Right cardiac atrium (tissue), 5 donors: ENCODE measurements around the gene LRCH3. TPM values are rescaled to one million over a fixed set of nuclear protein-coding genes. Genes with fewer than 3 reads are reported as not detected.
"Not testable (repeated sequence)": the region's sequence is repeated elsewhere in the genome, so short reads cannot be mapped to it uniquely, and the experiment has no call there.

ENCODE experiments used
- ATAC-seq, 2 donors: fragments of 200-7000 bp; cut with Tn5 transposase; one replicate each; pipeline versions ENCODE4 v1.8.0 to v1.9.1; 2020; ENCODE audit warnings: moderate library complexity in 2 of 2, mild to moderate bottlenecking in 1 of 2
- DNase-seq, 3 donors: peaks; one replicate each; pipeline ENCODE4 v3.0.0-alpha.2; 2020
- H3K27ac ChIP-seq: one replicate; pipeline ENCODE4 v1.5.1; 2013; ENCODE audit warnings: mild to moderate bottlenecking, low read length, control low read depth, moderate library complexity
- H3K27me3 ChIP-seq: one replicate; pipeline ENCODE4 v1.6.1; 2013; ENCODE audit not compliant: control insufficient read depth, insufficient read depth
- H3K4me1 ChIP-seq: one replicate; pipeline ENCODE4 v1.6.1; 2013; ENCODE audit warnings: low read length; ENCODE audit not compliant: control insufficient read depth, insufficient read depth
- H3K4me3 ChIP-seq: one replicate; pipeline ENCODE4 v1.5.1; 2013; ENCODE audit warnings: low read length, control low read depth
- H3K9me3 ChIP-seq: one replicate; pipeline ENCODE4 v1.6.1; 2013; ENCODE audit warnings: low read length; ENCODE audit not compliant: control insufficient read depth
- WGBS: extraction: QIAGEN DNeasy Blood & Tissue Kit; methylation state at CpG from one replicate; pipeline ENCODE4 v1.1.7; 2013; 5-methylcytosine and 5-hydroxymethylcytosine counted together
- intact Hi-C, 4 donors: fragments of 100-400 bp; cut with DNase I; formaldehyde crosslinking; loops; one replicate each; pipeline versions ENCODE4 v1.11.0 to v1.14.0; 2022 to 2023
- polyA plus RNA-seq: library from polyadenylated mRNA; stranded (reverse); fragments of 200-250 nt; gene quantifications from one replicate; pipeline ENCODE4 v1.2.3, GENCODE V29; 2013
- total RNA-seq, 4 donors: library from RNA; stranded (reverse); fragmentation: NEBNext Ultra II Directional; extraction: Animal tissue kit (Norgen Biotek cat#: 25700); gene quantifications; one replicate each; pipeline ENCODE4 v1.2.1, GENCODE V29; 2021
- donor health status: healthy with polysubstance abuse.
- donor health status: DM: no; HTN: yes; CAD: no.
- donor health status: DM: no; HTN: no; CAD: no.
- donor health status: DM: no; HTN: yes; CAD: no; lungs with severe emphysema.
- donor health status: DM: yes; HTN: yes; CAD: no.

The LRCH3 gene
- total and polyA plus RNA-seq, 5 donors = 16.3 to 27.0 (median 23.6) TPM

DNA sequence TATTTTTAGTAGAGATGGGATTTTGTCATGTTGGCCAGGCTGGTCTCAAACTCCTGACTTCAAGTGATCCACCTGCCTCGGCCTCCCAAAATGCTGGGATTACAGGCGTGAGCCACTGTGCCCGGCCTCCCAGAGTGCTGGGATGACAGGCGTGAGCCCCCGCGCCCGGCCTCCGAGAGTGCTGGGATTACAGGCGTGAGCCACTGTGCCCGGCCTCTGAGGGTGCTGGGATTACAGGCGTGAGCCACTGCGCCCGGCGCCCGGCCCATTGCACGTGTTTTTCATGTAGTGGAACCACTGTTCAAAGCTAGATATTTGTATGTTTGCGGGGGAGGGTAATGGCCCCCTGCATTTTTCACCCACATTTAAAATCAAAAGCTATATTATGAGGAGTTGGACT, 93.3 kb downstream of the LRCH3 start:
- 92% methylated on average over 17 of the region's 17 CpGs for WGBS

DNA sequence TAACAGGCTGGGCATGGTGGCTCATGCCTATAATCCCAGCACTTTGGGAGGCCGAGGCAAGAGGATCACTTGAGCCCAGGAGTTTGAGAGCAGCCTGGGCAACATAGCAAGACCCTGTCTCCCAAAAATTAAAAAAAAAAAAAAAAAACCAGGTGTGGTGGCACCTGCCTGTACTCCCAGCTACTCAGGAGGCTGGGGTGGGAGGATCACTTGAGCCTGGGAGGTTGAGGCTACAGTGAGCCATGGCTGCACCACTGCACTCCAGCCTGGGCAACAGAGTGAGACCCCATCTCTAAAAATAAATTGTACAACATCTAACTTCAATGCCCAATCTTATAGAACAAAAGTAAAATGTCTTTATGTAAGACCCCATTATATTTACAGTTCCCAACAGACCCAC, 95.0 kb downstream of the LRCH3 start:
- H3K27ac ChIP-seq, intact Hi-C loops, DNase-seq, ATAC-seq, H3K9me3 ChIP-seq, H3K4me3 ChIP-seq, H3K27me3 ChIP-seq, H3K4me1 ChIP-seq: not testable (repeated sequence)
- WGBS = 98% methylated on average over 1 of the region's 1 CpG

More for the DNA sequence above, 93.3 kb downstream of the LRCH3 start:
- H3K4me1 ChIP-seq, H3K27ac ChIP-seq, DNase-seq, ATAC-seq, H3K9me3 ChIP-seq, H3K27me3 ChIP-seq, H3K4me3 ChIP-seq, intact Hi-C loops: not testable (repeated sequence)

GRCh38 chr3:197887430-197888053, 96.5 kb downstream of the LRCH3 start:
- H3K9me3 ChIP-seq, ATAC-seq, H3K27me3 ChIP-seq, intact Hi-C loops, H3K27ac ChIP-seq, DNase-seq, H3K4me1 ChIP-seq, H3K4me3 ChIP-seq: not testable (repeated sequence)
- WGBS = 45% methylated on average over 5 of the region's 5 CpGs

DNA sequence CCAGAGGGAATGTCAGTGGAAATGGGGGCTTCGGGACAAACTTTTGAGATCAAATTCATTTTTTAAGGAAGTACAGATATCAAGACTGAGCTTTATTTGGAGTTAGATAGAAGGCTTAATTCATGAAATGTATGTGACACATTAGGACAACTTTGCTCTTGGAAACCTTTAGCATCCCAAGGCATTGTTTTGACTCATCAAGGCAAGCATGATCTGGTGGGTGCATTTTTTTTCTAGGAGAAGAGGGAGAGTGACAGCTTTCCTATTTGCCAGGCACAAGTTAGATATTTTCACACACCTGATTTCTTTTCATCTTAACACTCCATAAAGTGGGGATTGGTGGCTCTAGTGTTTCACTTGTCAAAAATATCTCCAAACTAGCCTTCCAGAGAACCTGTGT, 97.5 kb downstream of the LRCH3 start:
- Histone ChIP-seq H3K27me3 (no peaks in the 10 kb centered on the region), H3K27ac (no peak overlapping the region), H3K9me3 (no peaks in the 10 kb centered on the region), H3K4me3 (no peak overlapping the region), H3K4me1 (no peaks in the 10 kb centered on the region)
- ATAC-seq (no peak), DNase-seq (no peak)
- 90% methylated on average over 1 of the region's 1 CpG for WGBS
- intact Hi-C loops = no loop called here

- Histone ChIP-seq H3K4me3 (no peak overlapping the region), H3K27ac (no peak overlapping the region), H3K4me1 (no peaks in the 10 kb centered on the region), H3K9me3 (no peaks in the 10 kb centered on the region), H3K27me3 (no peaks in the 10 kb centered on the region)
- WGBS = 85% methylated on average over 9 of the region's 9 CpGs
- no peak for ATAC-seq
- intact Hi-C loops = no loop called here
- DNase-seq = no peak
Measured at GRCh38 chr3:197889204-197889930, 98.3 kb downstream of the LRCH3 start.

DNA sequence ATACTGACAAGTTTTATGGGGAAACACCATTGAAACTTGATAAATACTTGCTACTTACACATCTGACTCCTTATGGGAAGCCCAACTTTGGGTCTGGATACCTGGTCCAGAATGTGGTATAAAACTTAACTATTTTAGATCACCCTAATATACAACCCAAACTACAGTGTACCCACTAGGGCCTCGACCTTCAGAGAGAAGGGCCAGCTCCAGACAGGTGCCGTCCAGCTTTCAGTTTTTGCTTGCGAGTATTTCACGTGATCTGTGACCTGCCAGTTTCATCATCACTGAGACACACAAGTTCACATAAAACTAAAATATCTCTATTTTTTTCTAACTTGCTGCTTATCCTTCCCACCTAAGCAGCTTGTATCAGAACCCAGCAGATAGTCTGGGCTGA, 99.6 kb downstream of the LRCH3 start:
- intact Hi-C loops = no loop called here

DNA sequence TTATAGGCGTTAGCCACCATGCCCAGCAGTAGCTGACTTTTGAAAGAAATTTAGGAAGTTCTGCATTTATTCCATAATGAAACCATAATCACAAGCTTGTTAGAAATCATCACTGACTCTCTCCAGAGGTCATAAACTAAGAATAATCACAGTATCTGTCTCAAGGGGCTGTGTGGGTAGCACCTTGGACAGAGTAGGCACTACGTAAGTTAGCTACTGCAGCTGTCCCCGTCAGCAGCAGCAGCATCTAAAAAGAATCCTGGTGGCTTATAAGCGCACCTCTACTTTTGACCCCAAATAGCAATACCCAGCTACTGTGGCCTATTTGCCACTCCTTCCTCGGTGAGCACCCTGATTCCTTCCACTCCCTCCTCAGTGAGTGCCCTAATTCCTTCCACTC, 101.1 kb downstream of the LRCH3 start:
- intact Hi-C loops = no loop called here
- no peaks in the 10 kb centered on the region for H3K4me1 ChIP-seq
- DNase-seq = no peak
- no peak overlapping the region for H3K27ac ChIP-seq
- no peak overlapping the region for H3K4me3 ChIP-seq
- no peak for ATAC-seq
- H3K27me3 ChIP-seq = no peaks in the 10 kb centered on the region
- WGBS = 85% methylated on average over 5 of the region's 5 CpGs
- no peaks in the 10 kb centered on the region for H3K9me3 ChIP-seq

More for the DNA sequence above, 99.6 kb downstream of the LRCH3 start:
- Histone ChIP-seq H3K9me3 (no peaks in the 10 kb centered on the region), H3K4me3 (no peak overlapping the region), H3K4me1 (no peaks in the 10 kb centered on the region), H3K27ac (no peak overlapping the region), H3K27me3 (no peaks in the 10 kb centered on the region)
- no peak for DNase-seq
- no peak for ATAC-seq
- 93% methylated on average over 4 of the region's 4 CpGs for WGBS

- no peaks in the 10 kb centered on the region for H3K9me3 ChIP-seq
- DNase-seq (no peak), ATAC-seq (no peak)
- no peak overlapping the region for H3K4me3 ChIP-seq
- H3K4me1 ChIP-seq = no peaks in the 10 kb centered on the region
- no peak overlapping the region for H3K27ac ChIP-seq
- H3K27me3 ChIP-seq = no peaks in the 10 kb centered on the region
- intact Hi-C loops = no loop called here
- whole genome bisulfite sequencing = 89% methylated on average over 3 of the region's 3 CpGs
Measured at GRCh38 chr3:197896421-197896820, 105.4 kb downstream of the LRCH3 start.

GRCh38 chr3:197899833-197900478, 108.9 kb downstream of the LRCH3 start:
- intact Hi-C loops = no loop called here
- no peak overlapping the region for H3K4me3 ChIP-seq
- ATAC-seq = peak; percentile 40 to 51
- H3K9me3 ChIP-seq = no peaks in the 10 kb centered on the region
- DNase-seq = no peak
- no peak overlapping the region for H3K27ac ChIP-seq
- no peaks in the 10 kb centered on the region for H3K4me1 ChIP-seq
- H3K27me3 ChIP-seq = no peaks in the 10 kb centered on the region
- 83% methylated on average over 20 of the region's 20 CpGs for WGBS

GRCh38 chr3:197901626-197902025, 110.6 kb downstream of the LRCH3 start:
- Histone ChIP-seq H3K4me1 (no peaks in the 10 kb centered on the region), H3K27me3 (no peaks in the 10 kb centered on the region), H3K4me3 (no peak overlapping the region), H3K9me3 (no peaks in the 10 kb centered on the region), H3K27ac (no peak overlapping the region)
- DNase-seq = no peak
- no peak for ATAC-seq
- 85% methylated on average over 4 of the region's 4 CpGs for WGBS
- intact Hi-C loops = no loop called here
